H1 (cell line): ENCODE measurements around the gene STK32A. TPM values are rescaled to one million over a fixed set of nuclear protein-coding genes. Genes with fewer than 3 reads are reported as not detected.

Experiments
- CTCF ChIA-PET: fragments of 300-600 bp; sonication (Branson Sonifier 250); formaldehyde crosslinking; loops from one replicate; lab custom pipeline; 2021; ENCODE audit not compliant: partially characterized antibody; lab: Charles Lee
- POLR2A ChIA-PET: fragments of 300-600 bp; sonication (Branson Sonifier 250); formaldehyde crosslinking; loops from one replicate; lab custom pipeline; 2021; ENCODE audit warnings: inconsistent platforms; ENCODE audit not compliant: partially characterized antibody; lab: Charles Lee
- DNase-seq, 2 experiments: peaks; one replicate each; pipeline versions ENCODE4 v3.0.0 to v3.0.0-alpha.2; 2010 to 2022; ENCODE audit warnings: low spot score in 2 of 2, low read depth in 1 of 2, mixed read lengths in 1 of 2
- FAIRE-seq: peaks from 2 replicates; lab custom pipeline; 2011; peaks lifted over from hg19 to GRCh38; lab: Jason Lieb, UNC
- H2AFZ ChIP-seq: 2 replicates; pipeline ENCODE4 v1.8.1; 2012; ENCODE audit warnings: low read length, inconsistent platforms
- H2AK5ac ChIP-seq: 2 replicates; pipeline ENCODE4 v1.6.1; 2013; ENCODE audit warnings: low read depth, low read length
- H2BK120ac ChIP-seq: replicated peaks from 2 replicates; pipeline ENCODE3; 2013; ENCODE audit warnings: low read depth, low read length, inconsistent platforms
- H2BK12ac ChIP-seq: 2 replicates; pipeline ENCODE4 v1.6.1; 2013; ENCODE audit warnings: low read depth, low read length
- H2BK15ac ChIP-seq: 2 replicates; pipeline ENCODE4 v1.6.1; 2013; ENCODE audit warnings: low read length
- H2BK20ac ChIP-seq: 2 replicates; pipeline ENCODE4 v1.6.1; 2013; ENCODE audit warnings: low read length
- H2BK5ac ChIP-seq: 2 replicates; pipeline ENCODE4 v1.6.1; 2013; ENCODE audit warnings: low read depth, low read length
- H3K14ac ChIP-seq: 2 replicates; pipeline ENCODE4 v1.6.1; 2013; ENCODE audit warnings: inconsistent platforms; ENCODE audit not compliant: insufficient read length
- H3K18ac ChIP-seq: 2 replicates; pipeline ENCODE4 v1.6.1; 2013; ENCODE audit warnings: low read length; ENCODE audit errors: extremely low read depth
- H3K23ac ChIP-seq: 2 replicates; pipeline ENCODE4 v1.6.1; 2013; ENCODE audit warnings: inconsistent platforms; ENCODE audit not compliant: insufficient read length
- H3K23me2 ChIP-seq: 2 replicates; pipeline ENCODE4 v1.6.1; 2013; ENCODE audit warnings: low read depth, low read length
- H3K27ac ChIP-seq: 2 replicates; pipeline ENCODE4 v1.6.1; 2011; ENCODE audit warnings: low read depth, low read length, inconsistent platforms
- H3K27me3 ChIP-seq, 4 experiments: replicated peaks in 1 of 4; 1 replicate in 1 of 4; 2 replicates in 3 of 4; pipeline versions ENCODE4 v1.6.1 to v1.8.1; 2011 to 2013; ENCODE audit warnings: low read length in 3 of 4, mild to moderate bottlenecking in 3 of 4, inconsistent platforms in 2 of 4, mixed read lengths in 2 of 4, moderate library complexity in 1 of 4; ENCODE audit not compliant: control insufficient read depth in 3 of 4, insufficient read depth in 3 of 4; ENCODE audit errors: extremely low read depth in 1 of 4
- H3K36me3 ChIP-seq, 4 experiments: 2 replicates each; pipeline versions ENCODE4 v1.6.1 to v1.8.1; 2011 to 2013; ENCODE audit warnings: mild to moderate bottlenecking in 4 of 4, low read length in 3 of 4, moderate library complexity in 2 of 4, control low read depth in 1 of 4, inconsistent platforms in 1 of 4; ENCODE audit not compliant: insufficient read depth in 4 of 4, control insufficient read depth in 2 of 4
- H3K4ac ChIP-seq: replicated peaks from 2 replicates; pipeline ENCODE3; 2013; ENCODE audit warnings: low read length, low read depth, mixed read lengths, inconsistent platforms; ENCODE audit not compliant: insufficient read length
- H3K4me1 ChIP-seq, 4 experiments: replicated peaks in 1 of 4; 1 replicate in 1 of 4; 2 replicates in 3 of 4; pipeline versions ENCODE4 v1.6.1 to v1.8.1; 2011 to 2013; ENCODE audit warnings: low read length in 3 of 4, inconsistent platforms in 2 of 4, mixed read lengths in 1 of 4; ENCODE audit not compliant: insufficient read depth in 4 of 4, control insufficient read depth in 3 of 4
- H3K4me2 ChIP-seq, 2 experiments: 2 replicates each; pipeline versions ENCODE4 v1.6.1 to v1.8.1; 2011 to 2013; ENCODE audit warnings: low read depth in 2 of 2, low read length in 2 of 2, control low read depth in 1 of 2, inconsistent platforms in 1 of 2, mild to moderate bottlenecking in 1 of 2; ENCODE audit not compliant: insufficient read depth in 1 of 2
- H3K4me3 ChIP-seq, 4 experiments: fragments of 200-600, 300-600 bp in 1 of 4; sonication (generic), shearing (Covaris generic), sonication (Bioruptor Twin) in 1 of 4; 2 replicates each; pipeline versions ENCODE4 v1.5.1 to v1.8.1; 2011 to 2016; ENCODE audit warnings: low read length in 4 of 4, low read depth in 3 of 4, control low read depth in 2 of 4, inconsistent platforms in 2 of 4, mild to moderate bottlenecking in 2 of 4, mixed read lengths in 1 of 4, moderate library complexity in 1 of 4; ENCODE audit not compliant: insufficient read depth in 2 of 4; ENCODE audit errors: extremely low read depth in 1 of 4
- H3K56ac ChIP-seq: replicated peaks from 2 replicates; pipeline ENCODE3; 2013; ENCODE audit warnings: low read depth, mild to moderate bottlenecking, mixed read lengths, low read length, inconsistent platforms; ENCODE audit not compliant: insufficient read length
- H3K79me1 ChIP-seq: 2 replicates; pipeline ENCODE4 v1.6.1; 2013; ENCODE audit warnings: low read depth, low read length, control low read depth
- H3K79me2 ChIP-seq, 2 experiments: 2 replicates each; pipeline versions ENCODE4 v1.6.1 to v1.8.1; 2012 to 2013; ENCODE audit warnings: low read length in 2 of 2, mild to moderate bottlenecking in 2 of 2, inconsistent platforms in 1 of 2; ENCODE audit not compliant: insufficient read depth in 2 of 2, control insufficient read depth in 1 of 2
- H3K9ac ChIP-seq, 4 experiments: replicated peaks in 1 of 4; 1 replicate in 1 of 4; 2 replicates in 3 of 4; pipeline versions ENCODE4 v1.6.1 to v1.8.1; 2011 to 2013; ENCODE audit warnings: low read depth in 3 of 4, low read length in 3 of 4, control low read depth in 2 of 4, mild to moderate bottlenecking in 2 of 4, moderate library complexity in 2 of 4, inconsistent platforms in 1 of 4; ENCODE audit errors: extremely low read depth in 1 of 4
- H3K9me3 ChIP-seq, 2 experiments: 2 replicates each; pipeline versions ENCODE4 v1.6.1 to v1.8.1; 2012 to 2013; ENCODE audit warnings: mild to moderate bottlenecking in 2 of 2, moderate library complexity in 2 of 2, control low read depth in 1 of 2, inconsistent platforms in 1 of 2, low read depth in 1 of 2, low read length in 1 of 2, mixed read lengths in 1 of 2; ENCODE audit not compliant: insufficient read depth in 2 of 2
- H4K20me1 ChIP-seq, 2 experiments: replicated peaks in 1 of 2; 2 replicates each; pipeline versions ENCODE3 to v1.8.1; 2011 to 2013; ENCODE audit warnings: inconsistent platforms in 2 of 2, low read length in 2 of 2, mild to moderate bottlenecking in 1 of 2; ENCODE audit not compliant: insufficient read depth in 2 of 2, control insufficient read depth in 1 of 2
- H4K5ac ChIP-seq: 2 replicates; pipeline ENCODE4 v1.6.1; 2013; ENCODE audit warnings: low read length, low read depth, mixed read lengths, inconsistent platforms; ENCODE audit not compliant: insufficient read length
- H4K8ac ChIP-seq: 2 replicates; pipeline ENCODE4 v1.8.0; 2013; ENCODE audit warnings: mild to moderate bottlenecking, moderate library complexity, low read length, inconsistent platforms; ENCODE audit not compliant: insufficient read depth; ENCODE audit errors: extremely low read depth
- H4K91ac ChIP-seq: replicated peaks from 2 replicates; pipeline ENCODE3; 2013; ENCODE audit warnings: low read length, mixed read lengths, inconsistent platforms; ENCODE audit not compliant: insufficient read length
- ATF3 ChIP-seq: IDR thresholded peaks from 2 replicates; pipeline ENCODE4 v1.6.1; 2011; ENCODE audit warnings: low read depth, mild to moderate bottlenecking, low read length; ENCODE audit not compliant: insufficient read depth
- BACH1 ChIP-seq: IDR thresholded peaks from 2 replicates; pipeline ENCODE4 v1.6.1; 2012; ENCODE audit warnings: low read length, improper control_type of control experiment
- BCL11A ChIP-seq, 2 experiments: IDR thresholded peaks; one replicate each; pipeline ENCODE4 v1.6.1; 2011; ENCODE audit warnings: low read depth in 2 of 2, low read length in 2 of 2, mild to moderate bottlenecking in 2 of 2
- CHD1 ChIP-seq: IDR thresholded peaks from 2 replicates; pipeline ENCODE4 v1.6.1; 2012; ENCODE audit warnings: low read depth, low read length, improper control_type of control experiment
- EGR1 ChIP-seq: IDR thresholded peaks from 2 replicates; pipeline ENCODE4 v1.6.1; 2011; ENCODE audit warnings: low read depth, low read length, borderline replicate concordance
- JUND ChIP-seq: IDR thresholded peaks from 2 replicates; pipeline ENCODE4 v1.6.1; 2011; ENCODE audit warnings: mild to moderate bottlenecking, improper control_type of control experiment, low read length
- MAFK ChIP-seq: IDR thresholded peaks from 2 replicates; pipeline ENCODE4 v1.6.1; 2012; ENCODE audit warnings: low read depth, mild to moderate bottlenecking, improper control_type of control experiment, low read length
- RBBP5 ChIP-seq: IDR thresholded peaks from 2 replicates; pipeline ENCODE4 v1.7.1; 2012; ENCODE audit warnings: low read depth, mild to moderate bottlenecking, inconsistent platforms, low read length, moderate library complexity, borderline replicate concordance
- SP2 ChIP-seq: IDR thresholded peaks from 2 replicates; pipeline ENCODE4 v1.6.1; 2012; ENCODE audit warnings: mild to moderate bottlenecking, low read length, inconsistent platforms
- TCF12 ChIP-seq: IDR thresholded peaks from 2 replicates; pipeline ENCODE4 v1.6.1; 2011; ENCODE audit warnings: low read depth, mild to moderate bottlenecking, low read length
- TEAD4 ChIP-seq: IDR thresholded peaks from 2 replicates; pipeline ENCODE4 v1.6.1; 2012; ENCODE audit warnings: low read depth, low read length, inconsistent platforms, mixed read lengths
- YY1 ChIP-seq: IDR thresholded peaks from 2 replicates; pipeline ENCODE4 v1.6.1; 2011; ENCODE audit warnings: low read depth, mild to moderate bottlenecking, low read length
- WGBS, 2 experiments: shearing (Covaris generic) in 1 of 2; methylation state at CpG; one replicate each; pipeline versions ENCODE4 v1.1.6 to v1.1.7; 2013 to 2015; ENCODE audit warnings: low lambda C conversion rate in 2 of 2, mixed read lengths in 2 of 2, inconsistent platforms in 1 of 2, low coverage in 1 of 2, missing lambda C conversion rate in 1 of 2; ENCODE audit not compliant: insufficient replicate concordance in 2 of 2, insufficient coverage in 1 of 2, insufficient read length in 1 of 2; ENCODE audit errors: extremely low coverage in 1 of 2, missing lambda C conversion rate in 1 of 2; 5-methylcytosine and 5-hydroxymethylcytosine counted together
- polyA plus RNA-seq, 7 experiments: library from polyadenylated mRNA; depleted of rRNA in 3 of 7; stranded (reverse) in 5 of 7; unstranded in 2 of 7; fragments of >200 nt in 5 of 7; fragments of 200-250 nt in 2 of 7; gene quantifications; 1 replicate in 5 of 7; 2 replicates in 1 of 7; 4 replicates in 1 of 7; pipeline versions ENCODE4 v1.2.1 to v1.2.3, GENCODE V29; 2011 to 2013; ENCODE audit warnings: missing spikeins in 2 of 7, mixed read lengths in 2 of 7
- total RNA-seq: library from RNA; stranded (reverse); fragmentation: NEBNext Ultra II Directional; extraction: Animal tissue kit (Norgen Biotek cat#: 25700); gene quantifications from 2 replicates; pipeline ENCODE4 v1.2.1, GENCODE V29; 2021

STK32A gene
- total and polyA plus RNA-seq, 2 of the 8 experiments (the other 6 are each of a cell fraction or from before 2014, with no cell fraction given), result 1.3 to 2.5 TPM

- Histone ChIP-seq H2BK120ac (no peak overlapping the region), H3K79me1 (peaks cover 5% of the 10 kb centered on the region; the same call in 1 of the 2 replicates), H3K18ac (no peak overlapping the region), H3K23ac (no peak overlapping the region), H2BK12ac (no peak overlapping the region), H2AK5ac (no peak overlapping the region), H3K9ac (no peak overlapping the region), H4K5ac (no peak overlapping the region), H3K14ac (no peak overlapping the region), H2AFZ (no peak overlapping the region), H3K9me3 (no peaks in the 10 kb centered on the region), H3K27ac (no peak overlapping the region), H2BK5ac (no peak overlapping the region), H3K4ac (no peak overlapping the region), H2BK20ac (no peak overlapping the region), H3K4me1 (no peaks in the 10 kb centered on the region), H2BK15ac (no peak overlapping the region), H3K36me3 (peaks cover 82 to 100% (median 99%) of the 10 kb centered on the region in 4 experiments), H4K20me1 (peaks cover 0 to 16% of the 10 kb centered on the region in 2 experiments), H3K27me3 (no peaks in the 10 kb centered on the region), H3K23me2 (no peaks in the 10 kb centered on the region), H4K8ac (no peak overlapping the region; the same call in 1 of the 2 replicates), H4K91ac (no peak overlapping the region), H3K56ac (no peak overlapping the region), H3K79me2 (peaks cover 0 to 11% of the 10 kb centered on the region in 2 experiments; a peak in 2 of 4 replicates), H3K4me3 (no peak overlapping the region), H3K4me2 (no peak overlapping the region)
- 90% methylated on average over 8 of the region's 8 CpGs; no CpG with 5 or more reads in 1 of the 2 experiments for WGBS, 2 experiments
- ChIA-PET POLR2A (interaction anchor here (3.2 kb wide), 1 partner anchor 16 kb away, joined by 10 read pairs; no protein-coding TSS in a partner anchor), CTCF (interaction anchor here (0.9 to 3.2 kb wide), 4 partner anchors 12 to 22 kb away, joined by 3 to 12 read pairs (median 7); no protein-coding TSS in a partner anchor)
- FAIRE-seq, result no peak
- DNase-seq, result no peak
- no peak for TF ChIP-seq CHD1
- TF ChIP-seq SP2, result no peak
- TF ChIP-seq JUND, result no peak
- no peak for TF ChIP-seq MAFK
- no peak for TF ChIP-seq EGR1
- no peak for TF ChIP-seq RBBP5
- TF ChIP-seq YY1, result no peak
- no peak for TF ChIP-seq ATF3
- no peak for TF ChIP-seq BACH1
- no peak for TF ChIP-seq TCF12
- no peak for TF ChIP-seq BCL11A (IDR thresholded peaks at IDR 0.05; ENCODE audit: low read depth in 2 of 2, low read length in 2 of 2)
- no peak for TF ChIP-seq TEAD4
These were observed 175.9 kb downstream of the STK32A start for GRCh38 chr5:147410496-147411358.
